GM15510 (cell line): Measurements from ENCODE around the gene FDX2.

Experiments used
- POLR2A ChIP-seq: IDR thresholded peaks from 3 replicates; pipeline ENCODE4 v1.6.1; 2011; ENCODE audit warnings: borderline replicate concordance; ENCODE audit not compliant: insufficient read length; ENCODE audit errors: extremely low read depth

FDX2 gene

GRCh38 chr19:10338940-10339339 lies 23.1 kb upstream of the FDX2 start:
- no peak for TF ChIP-seq POLR2A

- TF ChIP-seq POLR2A, result no peak
These were observed 19.7 kb upstream of the FDX2 start for GRCh38 chr19:10335352-10335985.

GRCh38 chr19:10334588-10335351 lies 19.0 kb upstream of the FDX2 start:
- no peak for TF ChIP-seq POLR2A

GRCh38 chr19:10333758-10334587 lies 18.2 kb upstream of the FDX2 start:
- TF ChIP-seq POLR2A, result no peak

GRCh38 chr19:10332965-10333757 lies 17.3 kb upstream of the FDX2 start, which contains the start of gene RAVER1:
Gene RAVER1 (minus strand): TSS chr19:10333529. CDS start chr19:10333507, 22 bp downstream.
- TF ChIP-seq POLR2A, result peak; percentile 95

GRCh38 chr19:10332158-10332964 lies 16.5 kb upstream of the FDX2 start:
- no peak for TF ChIP-seq POLR2A

- TF ChIP-seq POLR2A, result no peak
These were observed 13.7 kb upstream of the FDX2 start for GRCh38 chr19:10329555-10329954.

GRCh38 chr19:10328558-10329429 lies 13.0 kb upstream of the FDX2 start:
- TF ChIP-seq POLR2A, result no peak

GRCh38 chr19:10327793-10328192 lies 12.0 kb upstream of the FDX2 start:
- TF ChIP-seq POLR2A, result no peak

GRCh38 chr19:10325732-10326131 lies 9.9 kb upstream of the FDX2 start:
- TF ChIP-seq POLR2A, result no peak

- TF ChIP-seq POLR2A, result no peak
These were observed 6.3 kb upstream of the FDX2 start for GRCh38 chr19:10321874-10322835.

- TF ChIP-seq POLR2A, result no peak
These were observed 5.6 kb upstream of the FDX2 start for GRCh38 chr19:10321417-10321797.
